Right lobe of liver (tissue), 6 donors: ENCODE measurements around the gene SPATA20. TPM values are rescaled to one million over a fixed set of nuclear protein-coding genes. Genes with fewer than 3 reads are reported as not detected.

Source experiments
- ATAC-seq, 4 donors: fragments of 200-7000 bp; cut with Tn5 transposase; one replicate each; pipeline ENCODE4 v1.9.1; 2020; ENCODE audit warnings: mild to moderate bottlenecking in 4 of 4, moderate library complexity in 4 of 4
- DNase-seq, 3 donors: peaks; one replicate each; pipeline ENCODE4 v3.0.0-alpha.2; 2020
- H3K27ac ChIP-seq, 3 donors: fragments of 200-600 bp; one replicate each; pipeline ENCODE4 v1.8.0; 2022
- H3K27me3 ChIP-seq, 2 donors: fragments of 200-600 bp; one replicate each; pipeline ENCODE4 v1.8.0; 2022
- H3K36me3 ChIP-seq, 4 donors: fragments of 200-600 bp; sonication (generic) in 1 of 4; one replicate each; pipeline versions ENCODE4 v1.5.1 to v1.8.0; 2017 to 2022; ENCODE audit warnings: control low read depth in 1 of 4
- H3K4me1 ChIP-seq, 4 donors: fragments of 200-600 bp; sonication (generic) in 1 of 4; one replicate each; pipeline versions ENCODE4 v1.5.1 to v1.8.0; 2017 to 2022; ENCODE audit warnings: control low read depth in 1 of 4
- H3K4me3 ChIP-seq, 3 donors: fragments of 200-600 bp; one replicate each; pipeline ENCODE4 v1.8.0; 2022
- H3K9me3 ChIP-seq, 4 donors: fragments of 200-600 bp; sonication (generic) in 1 of 4; one replicate each; pipeline versions ENCODE4 v1.5.1 to v1.8.0; 2017 to 2022; ENCODE audit warnings: control low read depth in 1 of 4
- CTCF ChIP-seq, 4 donors: fragments of 200-600 bp in 3 of 4; fragments of 450-650 bp in 1 of 4; IDR thresholded peaks; one replicate each; pipeline versions ENCODE4 v1.5.1 to v1.8.0; 2016 to 2022; ENCODE audit warnings: antibody characterized with exemption in 4 of 4, mild to moderate bottlenecking in 2 of 4
- POLR2A ChIP-seq: fragments of 450-650 bp; IDR thresholded peaks from one replicate; pipeline ENCODE4 v1.6.1; 2017; ENCODE audit warnings: antibody characterized with exemption, mild to moderate bottlenecking
- WGBS: methylation state at CpG from one replicate; pipeline ENCODE4 v1.1.6; 2018; ENCODE audit warnings: low coverage, low lambda C conversion rate; ENCODE audit not compliant: insufficient coverage; ENCODE audit errors: missing lambda C conversion rate; 5-methylcytosine and 5-hydroxymethylcytosine counted together
- intact Hi-C, 2 donors: fragments of 100-400 bp; cut with DNase I; formaldehyde crosslinking; loops; one replicate each; pipeline versions ENCODE4 v1.11.2 to v1.14.1; 2022
- total RNA-seq, 6 experiments: library from RNA; depleted of rRNA in 2 of 6; stranded (reverse); fragments of >200 nt in 2 of 6; fragmentation: NEBNext Ultra II Directional in 3 of 6; extraction: Animal tissue kit (Norgen Biotek cat#: 25700) in 3 of 6; gene quantifications; one replicate each; pipeline versions ENCODE4 v1.1.0 to v1.2.4, GENCODE V29; 2016 to 2023
- donor health status: DM: no; HTN: yes; CAD: no.
- donor health status: DM: no; HTN: no; CAD: no.
- donor health status: DM: no; HTN: no; CAD: no.
- donor health status: DM: no; HTN: yes; CAD: no.
- donor health status: DM: no; HTN: yes; CAD: no.

SPATA20 gene
- total RNA-seq, 6 experiments from 2014 or later = 29.6 to 203 (median 34.2) TPM

GRCh38 chr17:50585346-50585745 lies 38.4 kb downstream of the SPATA20 start:
- H3K4me1 ChIP-seq = peaks cover 0 to 12% (median 0%) of the 10 kb centered on the region in 4 donors
- ATAC-seq = no peak

GRCh38 chr17:50585891-50586290 lies 38.9 kb downstream of the SPATA20 start:
- Histone ChIP-seq H3K27me3 (no peaks in the 10 kb centered on the region), H3K36me3 (no peaks in the 10 kb centered on the region), H3K4me1 (peaks cover 0 to 12% (median 0%) of the 10 kb centered on the region in 4 donors), H3K27ac (no peak overlapping the region), H3K9me3 (no peaks in the 10 kb centered on the region), H3K4me3 (no peak overlapping the region)
- no peak for DNase-seq
- TF ChIP-seq CTCF (IDR thresholded peaks at IDR 0.05) (no peak), POLR2A (no peak)
- intact Hi-C loops = no loop called here
- ATAC-seq = no peak
- WGBS = 90% methylated on average over 2 of the region's 8 CpGs

More at GRCh38 chr17:50585346-50585745, 38.4 kb downstream of the SPATA20 start:
- TF ChIP-seq POLR2A (no peak), CTCF (IDR thresholded peaks at IDR 0.05) (no peak)
- no peaks in the 10 kb centered on the region for H3K27me3 ChIP-seq
- no peaks in the 10 kb centered on the region for H3K9me3 ChIP-seq
- H3K4me3 ChIP-seq = no peak overlapping the region
- H3K27ac ChIP-seq = no peak overlapping the region
- WGBS = 59% methylated on average over 3 of the region's 4 CpGs
- no peaks in the 10 kb centered on the region for H3K36me3 ChIP-seq
- intact Hi-C loops = no loop called here
- DNase-seq = no peak

GRCh38 chr17:50586421-50587247 lies 39.7 kb downstream of the SPATA20 start:
- no peaks in the 10 kb centered on the region for H3K36me3 ChIP-seq
- no peak for ATAC-seq
- peaks cover 0 to 12% (median 0%) of the 10 kb centered on the region in 4 donors for H3K4me1 ChIP-seq
- DNase-seq = no peak
- H3K27me3 ChIP-seq = no peaks in the 10 kb centered on the region
- 88% methylated on average over 4 of the region's 9 CpGs for WGBS
- H3K27ac ChIP-seq = no peak overlapping the region
- no peak overlapping the region for H3K4me3 ChIP-seq
- intact Hi-C loops = no loop called here
- no peaks in the 10 kb centered on the region for H3K9me3 ChIP-seq
- TF ChIP-seq CTCF (IDR thresholded peaks at IDR 0.05) = no peak
- TF ChIP-seq POLR2A = no peak

GRCh38 chr17:50587571-50587970 lies 40.6 kb downstream of the SPATA20 start:
- Histone ChIP-seq H3K4me3 (no peak overlapping the region), H3K36me3 (no peaks in the 10 kb centered on the region), H3K27ac (no peak overlapping the region), H3K4me1 (peaks cover 0 to 12% (median 0%) of the 10 kb centered on the region in 4 donors), H3K27me3 (no peaks in the 10 kb centered on the region), H3K9me3 (no peaks in the 10 kb centered on the region)
- ATAC-seq (no peak), DNase-seq (no peak)
- 72% methylated on average over 6 of the region's 9 CpGs for WGBS
- TF ChIP-seq POLR2A (no peak), CTCF (IDR thresholded peaks at IDR 0.05) (no peak)
- intact Hi-C loops = no loop called here
